Measurements from ENCODE around the gene ABHD18. TPM values are rescaled to one million over a fixed set of nuclear protein-coding genes. Genes with fewer than 3 reads are reported as not detected.

The ABHD18 gene
- total RNA-seq, 1 experiment from 2014 or later: 16.3 TPM

DNA sequence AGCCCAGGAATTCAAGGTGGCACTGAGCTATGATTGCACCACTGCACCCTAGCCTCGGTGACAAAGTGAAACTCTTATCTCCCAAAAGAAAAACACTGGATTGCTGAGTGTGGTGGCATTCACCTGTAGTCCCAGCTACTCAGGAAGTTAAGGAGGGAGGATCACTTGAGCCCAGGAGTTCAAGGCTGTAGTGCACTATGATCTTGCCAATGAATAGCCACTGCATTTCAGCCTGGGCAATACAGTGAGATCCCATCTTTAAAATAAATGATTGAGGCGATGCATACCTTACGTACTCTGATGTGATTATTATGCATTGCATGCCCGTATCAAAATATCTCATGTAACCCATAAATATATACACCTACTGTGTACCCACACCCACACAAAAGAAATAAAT lies 64.7 kb downstream of the ABHD18 start:
- Histone ChIP-seq H2BK20ac (ENCODE audit: low read depth, low read length, poor library complexity, severe bottlenecking) (no peak overlapping the region), H4K8ac (replicated peaks; ENCODE audit: insufficient read length, low read depth, low read length) (no peak overlapping the region), H2AK5ac (ENCODE audit: insufficient read length, low read length) (no peak overlapping the region), H3K27me3 (ENCODE audit: insufficient read depth, low read length) (no peaks in the 10 kb centered on the region), H3K79me2 (ENCODE audit: insufficient read depth, low read length) (no peaks in the 10 kb centered on the region), H3K9ac (ENCODE audit: extremely low read depth, insufficient read length, low read length) (no peak overlapping the region), H3K4ac (ENCODE audit: low read depth, low read length) (no peak overlapping the region), H3K23ac (ENCODE audit: insufficient read length, low read depth, low read length) (no peak overlapping the region), H3K18ac (ENCODE audit: insufficient read length, low read depth, low read length) (no peak overlapping the region), H4K5ac (ENCODE audit: insufficient read length, low read depth, low read length) (no peak overlapping the region), H3K27ac (ENCODE audit: insufficient read length, low read depth, low read length) (no peak overlapping the region), H3K56ac (ENCODE audit: insufficient read length, low read depth, low read length) (no peak overlapping the region), H2BK15ac (ENCODE audit: low read depth, low read length) (no peak overlapping the region), H2BK120ac (ENCODE audit: low read depth, low read length, poor library complexity, severe bottlenecking) (no peak overlapping the region), H4K91ac (ENCODE audit: insufficient read length, low read depth, low read length) (no peak overlapping the region), H3K79me1 (ENCODE audit: insufficient read depth, low read depth, low read length, poor library complexity, severe bottlenecking) (no peaks in the 10 kb centered on the region), H2BK5ac (ENCODE audit: insufficient read length, low read length) (no peak overlapping the region), H2BK12ac (ENCODE audit: insufficient read length, low read depth, low read length) (no peak overlapping the region), H3K9me3 (ENCODE audit: control insufficient read depth, low read depth, low read length) (no peaks in the 10 kb centered on the region), H3K4me2 (ENCODE audit: insufficient read depth, insufficient read length, low read length) (no peak overlapping the region), H3K14ac (ENCODE audit: insufficient read depth, low read length) (no peak overlapping the region), H4K20me1 (ENCODE audit: control insufficient read depth, insufficient read depth, insufficient read length) (no peaks in the 10 kb centered on the region), H3K23me2 (ENCODE audit: insufficient read length, low read depth, low read length, poor library complexity, severe bottlenecking) (no peaks in the 10 kb centered on the region), H3T11ph (ENCODE audit: low read length) (no peak overlapping the region), H3K4me1 (ENCODE audit: insufficient read depth, low read length) (no peaks in the 10 kb centered on the region), H2AFZ (ENCODE audit: low read length) (no peak overlapping the region)
- Mint-ChIP-seq H3K9me3 (no peaks in the 10 kb centered on the region), H3K4me1 (no peaks in the 10 kb centered on the region), H3K36me3 (ENCODE audit: insufficient read depth in 1 of 3, low read depth in 3 of 3) (peaks cover 8 to 31% (median 20%) of the 10 kb centered on the region in 3 experiments; a peak in 6 of 7 replicates), H3K27me3 (ENCODE audit: low read depth) (no peaks in the 10 kb centered on the region), H3K27ac (no peak overlapping the region), H3K4me3 (no peak overlapping the region)
- TF ChIP-seq CTCF (conservative IDR thresholded peaks at IDR 0.05): no peak
- WGBS (ENCODE audit: extremely low coverage, insufficient read length, low lambda C conversion rate): no CpG with 5 or more reads among the region's 4 CpGs
- no peak for DNase-seq
